Body of pancreas (tissue), 4 donors: ENCODE measurements around the gene LRIT1.

ENCODE experiments used
- CTCF ChIP-seq, 7 experiments: fragments of 450-650 bp in 4 of 7; fragments of 200-600 bp in 3 of 7; sonication (generic) in 3 of 7; IDR thresholded peaks; one replicate each; pipeline ENCODE4 v1.5.1; 2016 to 2019; ENCODE audit warnings: antibody characterized with exemption in 7 of 7
- POLR2A ChIP-seq, 3 donors: fragments of 450-650 bp; IDR thresholded peaks; one replicate each; pipeline ENCODE4 v1.6.1; 2016; ENCODE audit warnings: antibody characterized with exemption in 3 of 3, mild to moderate bottlenecking in 2 of 3

GRCh38 chr10:84202349-84202748 lies 39.0 kb downstream of the LRIT1 start:
- TF ChIP-seq POLR2A (IDR thresholded peaks at IDR 0.05) (no peak), CTCF (IDR thresholded peaks at IDR 0.05) (no peak)
